ENCODE data around the gene AHCYL2.

Gene AHCYL2

GRCh38 chr7:129334473-129334872 lies 109.6 kb downstream of the AHCYL2 start:
- H3K4me2 ChIP-seq (ENCODE audit: low read depth, low read length, poor library complexity, severe bottlenecking), result no peak overlapping the region
- no peaks in the 10 kb centered on the region for H4K20me1 ChIP-seq (ENCODE audit: insufficient read depth, low read length, poor library complexity, severe bottlenecking)
- no peaks in the 10 kb centered on the region for H3K9me2 ChIP-seq (replicated peaks; ENCODE audit: low read depth, low read length)
- no peaks in the 10 kb centered on the region for H3K79me2 ChIP-seq (ENCODE audit: insufficient read depth, low read length)
- no peaks in the 10 kb centered on the region for H3K36me3 ChIP-seq (ENCODE audit: insufficient read depth, low read length)
- no peaks in the 10 kb centered on the region for H3F3A ChIP-seq (ENCODE audit: low read depth)
- H3K27me3 ChIP-seq (ENCODE audit: insufficient read depth, low read length, poor library complexity, severe bottlenecking), result no peaks in the 10 kb centered on the region
- no peak overlapping the region for H2AFZ ChIP-seq (ENCODE audit: low read length)
- H3K4me3 ChIP-seq (ENCODE audit: low read length, poor library complexity, severe bottlenecking), result no peak overlapping the region
- no peaks in the 10 kb centered on the region for H3K4me1 ChIP-seq (ENCODE audit: insufficient read depth, low read length, poor library complexity, severe bottlenecking)
- H3K9ac ChIP-seq (ENCODE audit: low read depth, low read length, poor library complexity, severe bottlenecking), result no peak overlapping the region
- TF ChIP-seq EZH2phosphoT487 (IDR thresholded peaks at IDR 0.05; ENCODE audit: borderline replicate concordance) (no peak), CTCF (conservative IDR thresholded peaks at IDR 0.05; ENCODE audit: low read length) (peak; percentile 35)
- H3K9me3 ChIP-seq (ENCODE audit: insufficient read depth, low read depth, low read length), result no peaks in the 10 kb centered on the region

GRCh38 chr7:129338450-129338849 lies 113.6 kb downstream of the AHCYL2 start:
- Histone ChIP-seq H3F3A (ENCODE audit: low read depth) (no peaks in the 10 kb centered on the region), H4K20me1 (ENCODE audit: insufficient read depth, low read length, poor library complexity, severe bottlenecking) (no peaks in the 10 kb centered on the region), H3K4me1 (ENCODE audit: insufficient read depth, low read length, poor library complexity, severe bottlenecking) (peaks cover 15% of the 10 kb centered on the region), H3K79me2 (ENCODE audit: insufficient read depth, low read length) (no peaks in the 10 kb centered on the region), H2AFZ (ENCODE audit: low read length) (no peak overlapping the region), H3K36me3 (ENCODE audit: insufficient read depth, low read length) (no peaks in the 10 kb centered on the region), H3K9me3 (ENCODE audit: insufficient read depth, low read depth, low read length) (no peaks in the 10 kb centered on the region), H3K9ac (ENCODE audit: low read depth, low read length, poor library complexity, severe bottlenecking) (no peak overlapping the region), H3K27me3 (ENCODE audit: insufficient read depth, low read length, poor library complexity, severe bottlenecking) (no peaks in the 10 kb centered on the region), H3K4me3 (ENCODE audit: low read length, poor library complexity, severe bottlenecking) (no peak overlapping the region), H3K9me2 (replicated peaks; ENCODE audit: low read depth, low read length) (no peaks in the 10 kb centered on the region), H3K4me2 (ENCODE audit: low read depth, low read length, poor library complexity, severe bottlenecking) (no peak overlapping the region)
- no peak for TF ChIP-seq CTCF (conservative IDR thresholded peaks at IDR 0.05; ENCODE audit: low read length)
- no peak for TF ChIP-seq EZH2phosphoT487 (IDR thresholded peaks at IDR 0.05; ENCODE audit: borderline replicate concordance)

DNA sequence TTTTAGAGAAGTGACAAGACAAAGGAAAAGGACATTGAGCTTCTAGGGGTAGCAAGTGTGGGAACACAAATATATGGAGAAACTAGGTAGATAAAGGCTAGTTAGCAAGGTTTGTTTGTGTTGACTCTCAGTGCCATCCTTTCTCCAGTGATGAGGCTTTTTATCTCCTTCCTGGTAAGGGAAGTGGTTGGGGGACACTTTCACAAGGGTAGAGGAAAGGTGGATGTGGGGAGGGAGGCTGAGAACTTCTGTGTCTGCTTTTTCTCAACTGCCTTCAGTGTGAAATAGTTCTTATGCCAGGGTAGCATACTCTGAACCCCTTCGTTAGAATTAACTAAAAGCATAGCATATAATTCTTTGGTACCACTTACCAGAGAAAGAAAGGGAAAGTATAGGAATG lies 116.4 kb downstream of the AHCYL2 start:
- Histone ChIP-seq H4K20me1 (ENCODE audit: insufficient read depth, low read length, poor library complexity, severe bottlenecking) (no peaks in the 10 kb centered on the region), H3K9me3 (ENCODE audit: insufficient read depth, low read depth, low read length) (no peaks in the 10 kb centered on the region), H3K27me3 (ENCODE audit: insufficient read depth, low read length, poor library complexity, severe bottlenecking) (no peaks in the 10 kb centered on the region), H3K4me2 (ENCODE audit: low read depth, low read length, poor library complexity, severe bottlenecking) (no peak overlapping the region), H3K79me2 (ENCODE audit: insufficient read depth, low read length) (no peaks in the 10 kb centered on the region), H3K9me2 (replicated peaks; ENCODE audit: low read depth, low read length) (no peaks in the 10 kb centered on the region), H2AFZ (ENCODE audit: low read length) (no peak overlapping the region), H3F3A (ENCODE audit: low read depth) (no peaks in the 10 kb centered on the region), H3K4me1 (ENCODE audit: insufficient read depth, low read length, poor library complexity, severe bottlenecking) (peaks cover 21% of the 10 kb centered on the region), H3K36me3 (ENCODE audit: insufficient read depth, low read length) (no peaks in the 10 kb centered on the region), H3K9ac (ENCODE audit: low read depth, low read length, poor library complexity, severe bottlenecking) (no peak overlapping the region), H3K4me3 (ENCODE audit: low read length, poor library complexity, severe bottlenecking) (no peak overlapping the region)
- TF ChIP-seq CTCF (conservative IDR thresholded peaks at IDR 0.05; ENCODE audit: low read length) (no peak), EZH2phosphoT487 (IDR thresholded peaks at IDR 0.05; ENCODE audit: borderline replicate concordance) (no peak)

Data from Loucy (cell line).